ENCODE measurements around the gene RBBP8NL.

RBBP8NL gene

GRCh38 chr20:62461834-62462233 is 34.5 kb upstream of the RBBP8NL start:
- no peak for DNase-seq

DNA sequence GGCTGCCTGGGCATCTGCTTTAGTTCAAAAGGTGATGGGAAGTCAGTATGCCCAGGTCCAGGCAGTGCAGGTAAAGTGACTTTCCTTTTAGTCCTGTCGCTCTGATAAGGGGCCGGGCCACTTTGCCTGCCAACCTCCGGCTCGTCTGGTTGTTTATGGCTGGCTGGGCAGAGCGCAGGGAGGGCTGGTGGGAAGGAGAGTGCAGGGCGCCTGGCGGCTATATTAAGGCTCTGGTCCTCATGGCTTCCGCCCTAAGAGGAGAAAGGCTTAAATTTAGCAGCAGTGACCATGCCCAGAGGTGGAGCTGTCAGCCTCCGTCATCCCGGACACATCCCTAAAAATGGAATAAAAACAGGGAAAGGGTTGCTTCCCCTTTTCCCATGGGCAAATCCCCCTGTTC is 33.8 kb upstream of the RBBP8NL start:
- DNase-seq, result no peak

GRCh38 chr20:62460678-62461077 is 33.3 kb upstream of the RBBP8NL start:
- DNase-seq, result no peak

GRCh38 chr20:62459488-62459887 is 32.1 kb upstream of the RBBP8NL start:
- no peak for DNase-seq

GRCh38 chr20:62458275-62459251 is 31.2 kb upstream of the RBBP8NL start:
- no peak for DNase-seq

GRCh38 chr20:62457831-62458230 is 30.5 kb upstream of the RBBP8NL start:
- DNase-seq, result no peak

DNA sequence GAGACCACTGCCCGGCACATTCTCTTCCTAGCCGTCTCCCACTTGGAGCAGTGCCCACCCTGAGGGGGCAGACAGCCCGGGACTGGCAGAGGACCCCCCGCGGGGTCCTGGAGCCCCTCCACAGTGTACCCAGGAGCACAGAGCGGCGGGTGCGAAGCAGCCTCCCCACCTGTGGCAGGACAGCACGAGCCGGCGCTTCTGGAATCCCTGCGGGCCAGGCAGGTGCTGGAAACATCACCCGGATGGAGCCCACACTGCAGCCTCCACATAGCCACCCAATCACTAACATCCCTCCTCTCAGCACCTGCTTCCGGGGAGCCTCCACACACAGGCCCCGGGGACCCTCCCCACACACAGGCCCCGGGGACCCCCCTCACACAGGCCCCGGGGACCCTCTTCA is 29.8 kb upstream of the RBBP8NL start:
- no peak for DNase-seq

DNA sequence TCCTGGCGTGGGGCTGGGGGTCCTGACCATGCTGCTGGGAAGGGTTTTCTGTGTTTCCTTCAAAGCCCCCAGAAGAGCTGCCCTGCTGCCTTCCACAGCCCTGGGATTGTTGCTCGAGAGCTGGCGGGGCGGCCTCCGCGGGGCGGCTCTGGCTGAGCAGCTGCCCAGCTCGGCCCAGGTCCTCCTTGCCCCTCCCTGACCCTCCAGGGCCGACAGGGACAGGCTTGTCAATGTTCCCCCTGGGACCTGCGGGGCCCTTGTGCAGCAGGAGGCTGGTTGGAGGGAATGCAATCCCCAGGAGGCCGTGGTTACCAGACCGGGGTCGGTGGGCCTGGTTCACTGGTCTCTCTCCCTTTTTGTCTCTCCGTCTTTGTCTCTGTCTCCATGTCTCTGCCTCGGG is 28.6 kb upstream of the RBBP8NL start:
- DNase-seq, result no peak

- DNase-seq, result no peak
Measured at GRCh38 chr20:62454904-62455636, 27.7 kb upstream of the RBBP8NL start.

DNA sequence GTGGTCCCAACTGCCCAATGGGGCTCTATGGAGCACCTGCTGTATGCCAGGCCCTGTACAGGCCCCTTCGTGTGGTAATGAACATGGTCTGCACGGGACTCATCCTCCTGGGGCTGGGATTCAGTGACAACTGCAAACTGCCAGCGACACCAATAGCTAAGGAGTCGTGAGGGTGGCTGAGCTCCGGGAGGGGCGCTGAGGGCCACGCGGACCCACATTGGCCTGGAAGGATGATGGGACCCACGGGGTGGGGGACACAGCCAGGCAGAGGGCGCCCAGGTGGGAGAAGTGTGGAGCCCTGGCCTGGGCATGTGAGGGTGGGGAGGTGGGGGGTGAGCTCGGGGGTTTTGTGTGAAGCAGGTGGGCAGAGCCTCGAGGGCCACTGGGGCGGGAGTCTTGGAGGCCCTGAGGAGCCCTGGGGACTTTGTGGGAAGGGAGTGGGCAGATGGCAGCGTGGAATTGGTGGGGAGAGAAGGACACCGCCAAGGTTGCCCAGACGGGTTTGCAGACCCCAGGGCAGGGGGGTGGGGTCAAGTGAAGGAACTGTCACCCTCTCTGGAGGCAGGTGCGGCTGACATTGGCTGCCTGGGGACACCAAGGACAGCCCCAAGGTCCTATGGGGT is 26.0 kb upstream of the RBBP8NL start:
- no peak for DNase-seq

- no peak for DNase-seq
Measured at GRCh38 chr20:62452475-62453095, 25.2 kb upstream of the RBBP8NL start.

- no peak for DNase-seq
Measured at GRCh38 chr20:62451970-62452369, 24.6 kb upstream of the RBBP8NL start.

DNA sequence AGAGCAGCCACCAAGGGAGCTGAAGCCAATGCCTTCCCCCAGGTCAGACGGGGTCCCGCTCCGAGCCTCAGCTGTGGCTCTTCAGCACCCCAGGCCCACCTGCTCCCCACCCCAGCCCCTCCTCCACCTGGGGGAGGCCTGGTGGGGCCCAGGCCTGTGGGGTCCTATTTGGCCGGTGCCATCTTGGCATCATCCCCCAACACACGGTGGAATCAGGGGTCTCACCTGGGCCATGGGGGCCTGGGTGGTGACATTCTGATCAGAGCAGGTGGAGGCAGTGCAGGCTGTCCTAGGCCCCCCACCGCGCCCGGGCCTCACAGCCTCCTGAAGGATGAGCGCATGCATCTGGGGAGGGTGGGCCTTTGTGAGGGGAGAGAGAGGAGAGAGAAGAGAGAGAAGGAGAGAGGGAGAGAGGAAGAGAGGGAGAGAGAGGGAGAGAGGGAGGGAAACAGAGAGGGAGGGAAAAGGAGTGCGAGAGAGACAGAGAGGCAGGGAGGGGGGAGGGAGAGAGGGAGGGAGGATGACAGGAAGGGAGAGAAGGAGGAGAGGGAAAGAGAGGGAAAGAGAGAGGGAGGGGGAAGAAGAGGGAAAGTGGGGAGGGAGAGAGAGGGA is 23.9 kb upstream of the RBBP8NL start:
- no peak for DNase-seq

DNA sequence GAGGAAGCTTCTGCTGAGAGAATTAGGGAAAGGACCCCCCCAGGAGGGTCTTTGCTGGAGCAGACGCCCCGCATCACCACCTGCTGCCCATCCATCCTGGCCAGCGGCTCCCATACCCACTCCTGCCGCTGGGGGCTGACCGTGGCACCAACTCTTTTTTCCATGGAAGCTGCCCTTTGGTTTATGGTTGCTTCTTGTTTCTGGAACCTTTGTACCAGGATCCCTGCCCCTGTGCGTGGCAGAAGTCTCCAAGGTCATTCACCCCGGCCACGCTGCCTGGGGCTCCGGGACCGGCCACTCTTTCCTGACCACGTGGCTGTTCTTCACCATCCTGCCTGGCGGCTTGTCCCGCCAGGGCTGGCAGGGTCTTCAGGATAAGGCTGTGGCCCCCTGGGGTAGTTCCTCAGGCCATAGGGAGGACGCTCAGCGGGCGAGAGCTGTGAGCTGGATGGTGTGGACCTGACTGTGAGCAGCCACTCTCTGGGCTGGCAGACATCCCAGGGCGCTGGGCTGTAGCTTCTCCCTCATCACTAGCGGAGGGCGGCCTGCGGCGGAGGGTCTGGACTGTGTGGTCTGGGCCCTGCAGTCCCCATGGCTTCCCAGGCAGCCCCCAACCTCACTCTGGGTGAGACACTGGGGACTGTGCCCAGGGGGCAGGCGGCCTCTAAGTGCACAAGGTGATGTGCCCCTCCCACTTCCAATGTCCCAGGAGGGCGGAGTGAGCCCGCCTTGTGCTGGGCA is 22.8 kb upstream of the RBBP8NL start:
- DNase-seq, result no peak

DNA sequence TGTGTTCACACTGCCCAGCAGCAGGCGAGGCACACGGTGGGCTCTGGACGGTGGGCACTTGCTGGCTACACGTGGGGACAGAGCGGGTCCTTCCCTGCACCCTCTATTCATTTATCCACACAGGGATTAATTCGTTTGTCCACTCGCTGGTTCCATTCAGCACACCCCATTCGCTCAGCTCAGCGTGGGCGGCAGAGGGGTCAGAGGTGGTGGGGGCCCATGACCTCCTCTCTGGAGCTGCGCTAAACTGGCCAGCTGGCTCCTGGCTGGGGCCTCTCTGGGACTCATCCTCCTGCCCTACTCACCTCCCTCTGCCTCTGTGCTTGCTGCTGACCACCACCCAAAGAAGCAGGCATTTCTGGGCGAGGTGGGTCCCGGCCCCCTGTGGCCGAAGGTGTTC is 21.4 kb upstream of the RBBP8NL start:
- DNase-seq, result no peak

GRCh38 chr20:62448038-62448437 is 20.7 kb upstream of the RBBP8NL start:
- DNase-seq, result no peak

DNA sequence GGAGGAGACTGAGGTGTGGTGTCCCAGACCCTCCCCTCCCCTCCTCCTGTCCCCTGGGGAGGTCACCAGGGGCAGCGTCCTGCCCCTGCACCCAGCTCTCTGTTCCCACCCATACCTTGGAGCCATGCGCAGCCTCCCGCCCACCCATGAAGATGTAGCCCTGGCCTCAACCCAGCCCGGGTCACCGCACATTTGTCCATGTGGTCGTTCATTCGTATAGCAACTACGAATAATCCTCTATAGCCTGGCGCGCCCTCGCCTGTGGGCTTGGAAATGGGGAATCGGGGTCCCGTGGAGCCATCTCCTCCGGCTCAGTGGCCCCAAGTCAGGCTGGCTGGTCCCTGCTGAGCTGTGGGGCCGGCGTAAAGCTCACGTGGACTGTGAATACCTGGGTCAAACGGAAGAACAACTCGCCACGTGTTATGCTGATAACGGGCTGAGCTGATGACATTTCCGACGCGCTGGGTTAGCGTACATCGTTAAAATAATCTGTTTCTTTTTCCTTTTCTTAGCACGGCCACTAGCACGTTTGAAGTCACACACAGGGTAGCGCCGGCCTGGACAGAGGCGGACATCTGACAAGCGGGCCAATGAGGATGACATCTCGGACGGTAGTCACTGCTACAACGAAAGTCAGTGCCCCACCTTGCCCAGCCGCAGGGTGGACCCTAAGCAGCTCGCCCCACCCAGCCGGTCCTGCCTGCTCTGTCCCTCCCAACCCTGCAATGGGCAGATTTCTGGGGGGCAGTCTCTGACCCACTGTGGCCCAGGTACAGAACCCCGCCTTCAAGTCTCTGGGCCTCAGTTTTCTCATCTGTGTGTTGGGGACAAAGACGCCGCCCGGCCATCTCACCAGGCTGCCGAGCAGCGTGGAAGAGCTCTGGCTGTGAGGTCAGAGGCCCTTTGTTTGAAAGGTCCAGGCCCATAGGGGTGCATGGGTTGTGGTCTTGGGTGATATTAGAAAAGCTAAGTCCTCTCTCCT is 19.8 kb upstream of the RBBP8NL start:
- DNase-seq, result no peak

- DNase-seq, result no peak
Measured at GRCh38 chr20:62446481-62446880, 19.1 kb upstream of the RBBP8NL start.

GRCh38 chr20:62445553-62446340 is 18.4 kb upstream of the RBBP8NL start:
- DNase-seq, result no peak

- no peak for DNase-seq
Measured at GRCh38 chr20:62444286-62444685, 16.9 kb upstream of the RBBP8NL start.

Measured in CD4-positive, alpha-beta T cell treated with Interleukin-6 for 4 hours (primary cell).